Central memory CD8-positive, alpha-beta T cell (primary cell): ENCODE data around the gene LDB2.
"Not testable (repeated sequence)": the region's sequence is repeated elsewhere in the genome, so short reads cannot be mapped to it uniquely, and the experiment has no call there.

Experiments
- ATAC-seq: fragments of 150-1000 bp; cut with Tn5 transposase; replicated peaks from 2 replicates; pipeline ENCODE4 v1.10.0; 2022; ENCODE audit warnings: mild to moderate bottlenecking, moderate FRiP score, moderate number of reproducible peaks; ENCODE audit not compliant: poor library complexity, severe bottlenecking; ENCODE audit errors: extremely low read depth
- DNase-seq, 2 donors: peaks; one replicate each; pipeline ENCODE4 v3.0.0; 2021; ENCODE audit warnings: low spot score in 2 of 2
- H3K27ac Mint-ChIP-seq: one replicate; pipeline ENCODE4 v1.8.0; 2022; ENCODE audit warnings: low read depth, mild to moderate bottlenecking, moderate library complexity, mixed read lengths
- H3K27me3 Mint-ChIP-seq: one replicate; pipeline ENCODE4 v1.8.0; 2022; ENCODE audit warnings: mixed read lengths
- H3K36me3 Mint-ChIP-seq: one replicate; pipeline ENCODE4 v1.8.0; 2022; ENCODE audit warnings: mild to moderate bottlenecking, moderate library complexity, mixed read lengths; ENCODE audit not compliant: insufficient read depth
- H3K4me1 Mint-ChIP-seq: one replicate; pipeline ENCODE4 v1.8.0; 2022; ENCODE audit warnings: mixed read lengths
- H3K4me3 Mint-ChIP-seq: one replicate; pipeline ENCODE4 v1.8.0; 2022; ENCODE audit warnings: mild to moderate bottlenecking, moderate library complexity, mixed read lengths
- H3K9me3 Mint-ChIP-seq: one replicate; pipeline ENCODE4 v1.8.0; 2022; ENCODE audit warnings: mixed read lengths

Gene LDB2

GRCh38 chr4:16646459-16646858 is 252.0 kb downstream of the LDB2 start:
- no peak overlapping the region for H3K4me3 Mint-ChIP-seq
- ATAC-seq, result no peak
- H3K9me3 Mint-ChIP-seq, result no peaks in the 10 kb centered on the region
- H3K27ac Mint-ChIP-seq, result no peak overlapping the region
- DNase-seq, result no peak
- H3K36me3 Mint-ChIP-seq, result no peaks in the 10 kb centered on the region
- H3K4me1 Mint-ChIP-seq, result no peaks in the 10 kb centered on the region
- H3K27me3 Mint-ChIP-seq, result peaks cover under 1% of the 10 kb centered on the region

- Mint-ChIP-seq H3K27me3 (peaks cover 11% of the 10 kb centered on the region), H3K4me1 (no peaks in the 10 kb centered on the region), H3K9me3 (no peaks in the 10 kb centered on the region), H3K36me3 (no peaks in the 10 kb centered on the region), H3K4me3 (no peak overlapping the region), H3K27ac (no peak overlapping the region)
- DNase-seq (no peak), ATAC-seq (no peak)
Observed at GRCh38 chr4:16643893-16644292, 254.6 kb downstream of the LDB2 start.

- H3K4me1 Mint-ChIP-seq, result no peaks in the 10 kb centered on the region
- H3K4me3 Mint-ChIP-seq, result no peak overlapping the region
- H3K36me3 Mint-ChIP-seq, result no peaks in the 10 kb centered on the region
- no peak for DNase-seq
- no peaks in the 10 kb centered on the region for H3K9me3 Mint-ChIP-seq
- H3K27me3 Mint-ChIP-seq, result peaks cover 11% of the 10 kb centered on the region
- ATAC-seq, result no peak
- H3K27ac Mint-ChIP-seq, result no peak overlapping the region
Observed at GRCh38 chr4:16642897-16643296, 255.5 kb downstream of the LDB2 start.

GRCh38 chr4:16641971-16642370 is 256.5 kb downstream of the LDB2 start:
- H3K4me1 Mint-ChIP-seq, result no peaks in the 10 kb centered on the region
- ATAC-seq (no peak), DNase-seq (no peak)
- H3K4me3 Mint-ChIP-seq, result no peak overlapping the region
- H3K27me3 Mint-ChIP-seq, result peaks cover 11% of the 10 kb centered on the region
- H3K9me3 Mint-ChIP-seq, result no peaks in the 10 kb centered on the region
- H3K36me3 Mint-ChIP-seq, result no peaks in the 10 kb centered on the region
- no peak overlapping the region for H3K27ac Mint-ChIP-seq

GRCh38 chr4:16636912-16637630 is 261.4 kb downstream of the LDB2 start:
- H3K36me3 Mint-ChIP-seq, result no peaks in the 10 kb centered on the region
- H3K27ac Mint-ChIP-seq, result no peak overlapping the region
- no peak for DNase-seq
- no peak for ATAC-seq
- no peak overlapping the region for H3K4me3 Mint-ChIP-seq
- peaks cover 11% of the 10 kb centered on the region for H3K27me3 Mint-ChIP-seq
- H3K4me1 Mint-ChIP-seq, result no peaks in the 10 kb centered on the region
- no peaks in the 10 kb centered on the region for H3K9me3 Mint-ChIP-seq

GRCh38 chr4:16636304-16636703 is 262.1 kb downstream of the LDB2 start:
- no peaks in the 10 kb centered on the region for H3K4me1 Mint-ChIP-seq
- DNase-seq (no peak), ATAC-seq (no peak)
- H3K4me3 Mint-ChIP-seq, result no peak overlapping the region
- H3K36me3 Mint-ChIP-seq, result no peaks in the 10 kb centered on the region
- H3K27ac Mint-ChIP-seq, result no peak overlapping the region
- H3K27me3 Mint-ChIP-seq, result peaks cover 10% of the 10 kb centered on the region
- H3K9me3 Mint-ChIP-seq, result no peaks in the 10 kb centered on the region

GRCh38 chr4:16629274-16629673 is 269.2 kb downstream of the LDB2 start:
- H3K27ac Mint-ChIP-seq, H3K4me3 Mint-ChIP-seq, H3K9me3 Mint-ChIP-seq, H3K36me3 Mint-ChIP-seq, H3K27me3 Mint-ChIP-seq, DNase-seq, ATAC-seq, H3K4me1 Mint-ChIP-seq: not testable (repeated sequence)

- not testable (repeated sequence) for ATAC-seq, H3K36me3 Mint-ChIP-seq, H3K4me1 Mint-ChIP-seq, H3K27me3 Mint-ChIP-seq, H3K9me3 Mint-ChIP-seq, H3K27ac Mint-ChIP-seq, DNase-seq, H3K4me3 Mint-ChIP-seq
Observed at GRCh38 chr4:16628835-16629234, 269.6 kb downstream of the LDB2 start.

GRCh38 chr4:16627999-16628398 is 270.4 kb downstream of the LDB2 start:
- no peaks in the 10 kb centered on the region for H3K27me3 Mint-ChIP-seq
- no peak overlapping the region for H3K4me3 Mint-ChIP-seq
- DNase-seq, result no peak
- no peaks in the 10 kb centered on the region for H3K4me1 Mint-ChIP-seq
- H3K9me3 Mint-ChIP-seq, result no peaks in the 10 kb centered on the region
- H3K36me3 Mint-ChIP-seq, result no peaks in the 10 kb centered on the region
- H3K27ac Mint-ChIP-seq, result no peak overlapping the region
- ATAC-seq, result no peak

- Mint-ChIP-seq H3K27ac (no peak overlapping the region), H3K4me3 (no peak overlapping the region), H3K27me3 (no peaks in the 10 kb centered on the region), H3K4me1 (no peaks in the 10 kb centered on the region), H3K36me3 (no peaks in the 10 kb centered on the region), H3K9me3 (no peaks in the 10 kb centered on the region)
- no peak for DNase-seq
- ATAC-seq, result no peak
Observed at GRCh38 chr4:16626945-16627344, 271.5 kb downstream of the LDB2 start.

GRCh38 chr4:16622826-16623225 is 275.6 kb downstream of the LDB2 start:
- no peaks in the 10 kb centered on the region for H3K36me3 Mint-ChIP-seq
- H3K4me3 Mint-ChIP-seq, result no peak overlapping the region
- H3K4me1 Mint-ChIP-seq, result no peaks in the 10 kb centered on the region
- no peak for ATAC-seq
- no peaks in the 10 kb centered on the region for H3K27me3 Mint-ChIP-seq
- no peak overlapping the region for H3K27ac Mint-ChIP-seq
- H3K9me3 Mint-ChIP-seq, result no peaks in the 10 kb centered on the region
- no peak for DNase-seq

GRCh38 chr4:16617435-16617834 is 281.0 kb downstream of the LDB2 start:
- DNase-seq, result no peak
- Mint-ChIP-seq H3K9me3 (no peaks in the 10 kb centered on the region), H3K36me3 (no peaks in the 10 kb centered on the region), H3K27ac (no peak overlapping the region), H3K27me3 (no peaks in the 10 kb centered on the region), H3K4me3 (no peak overlapping the region), H3K4me1 (no peaks in the 10 kb centered on the region)
- no peak for ATAC-seq

- H3K4me3 Mint-ChIP-seq, result no peak overlapping the region
- no peaks in the 10 kb centered on the region for H3K27me3 Mint-ChIP-seq
- H3K36me3 Mint-ChIP-seq, result no peaks in the 10 kb centered on the region
- no peak for ATAC-seq
- DNase-seq, result no peak
- no peaks in the 10 kb centered on the region for H3K4me1 Mint-ChIP-seq
- peaks cover under 1% of the 10 kb centered on the region for H3K9me3 Mint-ChIP-seq
- H3K27ac Mint-ChIP-seq, result no peak overlapping the region
Observed at GRCh38 chr4:16617011-16617410, 281.4 kb downstream of the LDB2 start.
